IMR-90 (cell line): ENCODE data around the gene BET1L. TPM values are rescaled to one million over a fixed set of nuclear protein-coding genes. Genes with fewer than 3 reads are reported as not detected.
A peak's percentile ranks its signal among the peaks of the same experiment; 100 is the strongest.

Experiments used
- ATAC-seq: fragments of 200-7000 bp; cut with Tn5 transposase; 2 replicates; pipeline ENCODE4 v1.9.1; 2020; ENCODE audit warnings: low read depth, mild to moderate bottlenecking, moderate library complexity
- BruUV-seq: library from RNA; stranded (reverse); fragments of 400-500 nt; replicated peaks from 2 replicates; lab custom pipeline; 2021; lab: Mats Ljungman, UMichigan
- CTCF ChIA-PET: fragments of 300-600 bp; formaldehyde crosslinking; extraction: SDS; loops from one replicate; lab custom pipeline; 2021; ENCODE audit warnings: antibody characterized with exemption; lab: Yijun Ruan, JAX
- POLR2A ChIA-PET: fragments of 300-600 bp; sonication (Branson Sonifier 250); formaldehyde crosslinking; loops from one replicate; lab custom pipeline; 2022; ENCODE audit warnings: antibody characterized with exemption; ENCODE audit not compliant: unreplicated experiment; lab: Charles Lee
- DNase-seq: peaks from one replicate; pipeline ENCODE4 v3.0.0; 2013
- H2AFZ ChIP-seq: replicated peaks from 2 replicates; pipeline ENCODE3; 2013; ENCODE audit warnings: low read length, mild to moderate bottlenecking; ENCODE audit not compliant: poor library complexity
- H2AK5ac ChIP-seq: 2 replicates; pipeline ENCODE4 v1.6.1; 2013; ENCODE audit warnings: low read depth, low read length, inconsistent platforms
- H2AK9ac ChIP-seq: replicated peaks from 2 replicates; pipeline ENCODE3; 2013; ENCODE audit warnings: mild to moderate bottlenecking, low read depth, low read length, moderate library complexity; ENCODE audit not compliant: poor library complexity
- H2BK120ac ChIP-seq: 2 replicates; pipeline ENCODE4 v1.6.1; 2013; ENCODE audit warnings: low read depth, low read length, inconsistent platforms
- H2BK15ac ChIP-seq: 3 replicates; pipeline ENCODE4 v1.6.1; 2013; ENCODE audit warnings: low read depth, low read length, inconsistent platforms
- H2BK20ac ChIP-seq: 2 replicates; pipeline ENCODE4 v1.6.1; 2013; ENCODE audit warnings: low read depth, mild to moderate bottlenecking, inconsistent platforms, low read length, moderate library complexity
- H2BK5ac ChIP-seq: 2 replicates; pipeline ENCODE4 v1.6.1; 2013; ENCODE audit warnings: mild to moderate bottlenecking, low read depth, low read length, inconsistent platforms; ENCODE audit not compliant: poor library complexity, severe bottlenecking
- H3K14ac ChIP-seq: replicated peaks from 2 replicates; pipeline ENCODE4 v1.6.1; 2013; ENCODE audit warnings: low read depth, low read length, inconsistent platforms
- H3K18ac ChIP-seq: 2 replicates; pipeline ENCODE4 v1.6.1; 2013; ENCODE audit warnings: low read depth, low read length, control low read depth
- H3K23ac ChIP-seq: 2 replicates; pipeline ENCODE4 v1.6.1; 2013; ENCODE audit warnings: low read depth, low read length, inconsistent platforms
- H3K27ac ChIP-seq: 2 replicates; pipeline ENCODE4 v1.5.1; 2013; ENCODE audit warnings: mild to moderate bottlenecking, control low read depth, low read length; ENCODE audit not compliant: insufficient read depth
- H3K27me3 ChIP-seq: 2 replicates; pipeline ENCODE4 v1.6.1; 2013; ENCODE audit warnings: low read length; ENCODE audit not compliant: control insufficient read depth, insufficient read depth
- H3K36me3 ChIP-seq: 2 replicates; pipeline ENCODE4 v1.6.1; 2013; ENCODE audit warnings: low read length, mixed read lengths; ENCODE audit not compliant: control insufficient read depth, insufficient read depth
- H3K4ac ChIP-seq: 2 replicates; pipeline ENCODE4 v1.6.1; 2013; ENCODE audit warnings: low read depth, low read length, inconsistent platforms
- H3K4me1 ChIP-seq: 2 replicates; pipeline ENCODE4 v1.6.1; 2013; ENCODE audit warnings: low read length, mixed read lengths; ENCODE audit not compliant: control insufficient read depth, insufficient read depth
- H3K4me2 ChIP-seq: 2 replicates; pipeline ENCODE4 v1.6.1; 2013; ENCODE audit warnings: low read depth, mild to moderate bottlenecking, control low read depth, low read length, moderate library complexity
- H3K4me3 ChIP-seq: 2 replicates; pipeline ENCODE4 v1.5.1; 2013; ENCODE audit warnings: low read depth, mild to moderate bottlenecking, control low read depth, low read length, moderate library complexity; ENCODE audit not compliant: insufficient read depth
- H3K56ac ChIP-seq: 2 replicates; pipeline ENCODE4 v1.6.1; 2013; ENCODE audit warnings: low read length, inconsistent platforms; ENCODE audit not compliant: insufficient read depth; ENCODE audit errors: extremely low read depth
- H3K79me1 ChIP-seq, 2 experiments: 2 replicates each; pipeline ENCODE4 v1.6.1; 2013; ENCODE audit warnings: low read length in 2 of 2, inconsistent platforms in 1 of 2, low read depth in 1 of 2
- H3K9ac ChIP-seq: 2 replicates; pipeline ENCODE4 v1.6.1; 2013; ENCODE audit warnings: low read depth, low read length, control low read depth
- H3K9me1 ChIP-seq: 2 replicates; pipeline ENCODE4 v1.6.1; 2013; ENCODE audit warnings: low read length, inconsistent platforms; ENCODE audit not compliant: insufficient read depth
- H3K9me3 ChIP-seq: 2 replicates; pipeline ENCODE4 v1.6.1; 2013; ENCODE audit warnings: low read length; ENCODE audit not compliant: control insufficient read depth, insufficient read depth
- H4K20me1 ChIP-seq: 2 replicates; pipeline ENCODE4 v1.6.1; 2013; ENCODE audit warnings: low read length, inconsistent platforms; ENCODE audit not compliant: insufficient read depth
- H4K5ac ChIP-seq: 2 replicates; pipeline ENCODE4 v1.6.1; 2013; ENCODE audit warnings: mild to moderate bottlenecking, low read depth, low read length, control low read depth
- H4K8ac ChIP-seq, 2 experiments: 2 replicates each; pipeline ENCODE4 v1.6.1; 2013; ENCODE audit warnings: low read depth in 2 of 2, low read length in 2 of 2, control low read depth in 1 of 2, inconsistent platforms in 1 of 2
- H4K91ac ChIP-seq: 2 replicates; pipeline ENCODE4 v1.6.1; 2013; ENCODE audit warnings: low read depth, low read length, inconsistent platforms; ENCODE audit not compliant: insufficient read depth
- MAZ ChIP-seq: IDR thresholded peaks from 2 replicates; pipeline ENCODE4 v1.6.1; 2012; ENCODE audit warnings: low read depth, mild to moderate bottlenecking, low read length, improper control_type of control experiment, moderate library complexity, borderline replicate concordance
- MXI1 ChIP-seq: IDR thresholded peaks from 2 replicates; pipeline ENCODE4 v1.6.1; 2012; ENCODE audit warnings: low read depth, mild to moderate bottlenecking, low read length, moderate library complexity, borderline replicate concordance
- POLR2A ChIP-seq: IDR thresholded peaks from 2 replicates; pipeline ENCODE4 v1.6.1; 2012; ENCODE audit warnings: mild to moderate bottlenecking, low read depth, low read length
- WGBS, 2 experiments: methylation state at CpG; one replicate each; pipeline versions ENCODE4 v1.1.5 to v1.1.7; 2013; ENCODE audit warnings: missing lambda C conversion rate in 2 of 2; ENCODE audit not compliant: insufficient read length in 1 of 2; ENCODE audit errors: extremely low coverage in 2 of 2; 5-methylcytosine and 5-hydroxymethylcytosine counted together
- dilution Hi-C: fragments of 300-500 bp; cut with HindIII; formaldehyde crosslinking; loops from one replicate; pipeline ENCODE4 v1.14.3; 2018; ENCODE audit warnings: low sequenced_read_pairs; ENCODE audit not compliant: unreplicated experiment
- in situ Hi-C: fragments of 300-500 bp; cut with MboI; formaldehyde crosslinking; loops from 3 replicates; pipeline ENCODE4 v1.14.3; 2019; ENCODE audit warnings: low sequenced_read_pairs, inconsistent platforms, mixed read lengths
- intact Hi-C: fragments of 100-400 bp; cut with micrococcal nuclease; formaldehyde crosslinking; loops from 2 replicates; pipeline ENCODE4 v1.10.0; 2022
- polyA plus RNA-seq, 3 experiments: library from polyadenylated mRNA; depleted of rRNA; stranded (reverse); fragments of >200 nt; gene quantifications; 2 replicates each; pipeline ENCODE4 v1.2.3, GENCODE V29; 2012; ENCODE audit warnings: low replicate concordance in 1 of 3
- total RNA-seq: library from RNA; depleted of rRNA; stranded (reverse); fragments of >200 nt; gene quantifications from 2 replicates; pipeline ENCODE4 v1.2.3, GENCODE V29; 2012
- TF ChIP-seq, protein P1 (sequence below): conservative IDR thresholded peaks from 2 replicates; pipeline ENCODE4 v1.5.1; 2012; ENCODE audit warnings: mild to moderate bottlenecking, low read depth, low read length, improper control_type of control experiment

BET1L gene
- total and polyA plus RNA-seq, 2 of the 4 experiments (the other 2 are of a cell fraction) = 10.8 to 90.7 TPM

DNA sequence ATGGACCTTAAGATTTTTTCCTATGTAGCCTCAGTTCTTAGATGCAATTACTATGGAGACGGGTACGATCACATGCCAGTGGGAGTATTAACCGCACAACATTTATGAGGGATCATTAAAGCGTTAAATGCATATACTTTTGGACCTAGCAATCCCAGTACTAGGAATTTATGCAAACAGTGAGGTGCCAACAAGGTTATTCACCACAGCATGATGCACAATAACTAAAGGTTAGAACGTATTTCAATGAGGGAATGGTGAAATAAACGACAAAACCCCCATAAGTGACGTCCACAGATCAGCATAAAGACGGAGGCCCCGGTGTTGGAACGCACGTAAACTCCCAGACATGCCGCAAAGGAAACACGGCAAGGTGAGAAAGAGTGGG is 28.4 kb upstream of the BET1L start:
- H3K23ac ChIP-seq = peak overlapping the region; percentile 98
- H2AK9ac ChIP-seq = peak overlapping the region; percentile 91
- peak overlapping the region; percentile 54 for H3K18ac ChIP-seq
- dilution Hi-C loops (no loop called here), in situ Hi-C loops (no loop called here), intact Hi-C loops (no loop called here)
- H3K9me3 ChIP-seq = no peaks in the 10 kb centered on the region
- ChIA-PET POLR2A (no interaction called here), CTCF (interaction anchor here (0.5 kb wide), 1 partner anchor 11 kb away, joined by 4 read pairs; no protein-coding TSS in a partner anchor)
- H3K79me1 ChIP-seq = peaks cover 8 to 47% of the 10 kb centered on the region in 2 experiments; a peak in 3 of 4 replicates
- H3K27ac ChIP-seq = peak overlapping the region; percentile 79
- WGBS, 2 experiments = 0% methylated on average over 6 of the region's 13 CpGs; no CpG with 5 or more reads in 1 of the 2 experiments
- H3K4me2 ChIP-seq = peak overlapping the region; percentile 98
- TF ChIP-seq, protein P1, sequence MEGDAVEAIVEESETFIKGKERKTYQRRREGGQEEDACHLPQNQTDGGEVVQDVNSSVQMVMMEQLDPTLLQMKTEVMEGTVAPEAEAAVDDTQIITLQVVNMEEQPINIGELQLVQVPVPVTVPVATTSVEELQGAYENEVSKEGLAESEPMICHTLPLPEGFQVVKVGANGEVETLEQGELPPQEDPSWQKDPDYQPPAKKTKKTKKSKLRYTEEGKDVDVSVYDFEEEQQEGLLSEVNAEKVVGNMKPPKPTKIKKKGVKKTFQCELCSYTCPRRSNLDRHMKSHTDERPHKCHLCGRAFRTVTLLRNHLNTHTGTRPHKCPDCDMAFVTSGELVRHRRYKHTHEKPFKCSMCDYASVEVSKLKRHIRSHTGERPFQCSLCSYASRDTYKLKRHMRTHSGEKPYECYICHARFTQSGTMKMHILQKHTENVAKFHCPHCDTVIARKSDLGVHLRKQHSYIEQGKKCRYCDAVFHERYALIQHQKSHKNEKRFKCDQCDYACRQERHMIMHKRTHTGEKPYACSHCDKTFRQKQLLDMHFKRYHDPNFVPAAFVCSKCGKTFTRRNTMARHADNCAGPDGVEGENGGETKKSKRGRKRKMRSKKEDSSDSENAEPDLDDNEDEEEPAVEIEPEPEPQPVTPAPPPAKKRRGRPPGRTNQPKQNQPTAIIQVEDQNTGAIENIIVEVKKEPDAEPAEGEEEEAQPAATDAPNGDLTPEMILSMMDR = no peak
- TF ChIP-seq MXI1 (no peak), MAZ (no peak), POLR2A (no peak)
- H3K14ac ChIP-seq = peak overlapping the region; percentile 99
- H3K4me3 ChIP-seq = peak overlapping the region; percentile 88
- H4K8ac ChIP-seq = peak overlapping the region; percentile 14 to 91; a peak in 3 of 4 replicates
- peak overlapping the region; percentile 67; the same call in 1 of the 2 replicates for H2AK5ac ChIP-seq
- peak overlapping the region; percentile 84 for H2BK5ac ChIP-seq
- peak overlapping the region; percentile 86 for H3K9ac ChIP-seq
- H2BK20ac ChIP-seq = no peak overlapping the region
- no peaks in the 10 kb centered on the region for H3K9me1 ChIP-seq
- peaks cover 2% of the 10 kb centered on the region for H3K4me1 ChIP-seq
- no peaks in the 10 kb centered on the region for H3K36me3 ChIP-seq
- H3K56ac ChIP-seq = peak overlapping the region; percentile 86
- DNase-seq (peak; percentile 32), ATAC-seq (peak; percentile 4)
- no peak overlapping the region for H2BK15ac ChIP-seq
- H4K5ac ChIP-seq = peak overlapping the region; percentile 72
- H3K4ac ChIP-seq = peak overlapping the region; percentile 88
- H2AFZ ChIP-seq = peak overlapping the region; percentile 98
- H4K91ac ChIP-seq = peak overlapping the region; percentile 68
- H4K20me1 ChIP-seq = peaks cover 4% of the 10 kb centered on the region
- no TSS peak for BruUV-seq
- H3K27me3 ChIP-seq = no peaks in the 10 kb centered on the region
- 0 out of 2 replicates have a peak overlapping the region, but pooled peaks have one; percentile 49 for H2BK120ac ChIP-seq
